ENCODE measurements around the gene FCN1. TPM values are rescaled to one million over a fixed set of nuclear protein-coding genes. Genes with fewer than 3 reads are reported as not detected.

The FCN1 gene
- polyA plus RNA-seq, 1 donor (not counting 4 experiments of a cell fraction or from before 2014, with no cell fraction given): not detected

DNA sequence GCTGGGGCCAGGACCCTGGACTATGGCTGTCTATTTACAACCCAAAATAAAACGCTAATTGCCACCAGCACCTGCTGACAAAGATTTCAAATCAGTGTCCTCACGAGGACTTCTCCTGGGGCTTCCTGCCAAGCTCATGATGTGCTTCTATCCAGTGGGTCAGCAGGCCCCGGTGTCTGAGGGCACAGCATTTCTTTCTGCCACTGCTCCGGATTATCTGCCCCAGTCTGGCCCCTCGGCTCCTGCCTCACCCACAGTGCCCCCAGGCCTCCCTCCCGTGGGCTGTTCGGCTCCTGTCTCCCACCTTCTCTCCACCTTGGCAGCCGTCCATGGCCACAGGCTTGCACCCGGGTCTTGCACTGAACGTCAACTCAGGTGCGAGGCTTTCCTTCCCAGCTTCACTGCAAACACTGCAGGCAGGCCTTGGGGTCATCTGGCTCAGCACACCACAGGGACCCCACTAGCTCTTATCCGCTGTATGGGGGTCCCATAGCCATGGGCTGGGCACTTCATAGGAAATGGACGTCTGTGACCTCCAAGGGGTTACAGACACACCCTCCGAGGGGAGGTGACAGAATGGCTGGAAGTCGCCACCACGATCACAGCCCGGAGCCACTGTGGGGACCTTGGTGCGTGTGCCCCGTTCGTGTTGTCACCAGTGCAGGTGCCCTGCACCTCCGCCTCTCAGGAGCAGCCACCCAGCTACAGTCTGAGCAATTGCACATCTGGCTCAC lies 43.8 kb upstream of the FCN1 start:
- no peak for DNase-seq (ENCODE audit: low read depth, low spot score)
- dilution Hi-C loops (cut with MboI; ENCODE audit: extremely low pct_ligation_motif_present, low sequenced_read_pairs): no loop called here

DNA sequence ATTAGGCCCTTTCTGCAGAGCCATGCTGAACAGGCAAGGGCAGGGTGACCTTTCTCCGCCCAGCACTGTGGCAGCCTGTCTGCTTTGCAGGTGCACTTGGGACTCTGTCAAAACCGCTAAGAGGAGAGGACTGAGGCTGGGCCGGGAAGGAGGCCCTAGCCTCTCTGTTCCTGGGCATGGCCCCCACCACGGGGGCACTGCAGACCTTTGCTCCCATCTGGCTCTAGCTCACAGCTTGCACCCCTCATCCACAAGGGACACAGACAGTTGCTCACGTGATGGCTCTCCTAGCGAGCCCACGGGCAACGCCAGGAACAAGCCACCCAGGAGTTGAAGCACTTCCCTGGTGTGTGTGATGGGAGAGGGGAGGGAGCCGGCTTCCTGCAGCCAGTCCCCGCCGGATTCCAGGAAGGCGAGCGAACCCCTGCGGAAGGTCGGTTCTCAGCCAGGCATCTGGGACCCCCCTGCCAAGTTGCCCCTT lies 43.0 kb upstream of the FCN1 start:
- dilution Hi-C loops (cut with MboI; ENCODE audit: extremely low pct_ligation_motif_present, low sequenced_read_pairs): no loop called here
- H4K20me1 ChIP-seq (ENCODE audit: control insufficient read depth, extremely low read depth, insufficient read depth, low read length): no peaks in the 10 kb centered on the region
- no peak overlapping the region for H3K4me2 ChIP-seq (ENCODE audit: control insufficient read depth, extremely low read depth, insufficient read depth, low read depth, low read length)
- no peaks in the 10 kb centered on the region for H3K79me2 ChIP-seq (ENCODE audit: control insufficient read depth, insufficient read depth, low read length)
- H3K36me3 ChIP-seq (ENCODE audit: control insufficient read depth in 2 of 2, extremely low read depth in 1 of 2, insufficient read depth in 2 of 2, low read length in 2 of 2): no peaks in the 10 kb centered on the region
- H3K9me1 ChIP-seq (ENCODE audit: control insufficient read depth, extremely low read depth, insufficient read depth, low read length): no peaks in the 10 kb centered on the region
- no peaks in the 10 kb centered on the region for H3K4me1 ChIP-seq (ENCODE audit: control insufficient read depth, extremely low read depth, insufficient read depth, low read length)
- TF ChIP-seq, protein P1, sequence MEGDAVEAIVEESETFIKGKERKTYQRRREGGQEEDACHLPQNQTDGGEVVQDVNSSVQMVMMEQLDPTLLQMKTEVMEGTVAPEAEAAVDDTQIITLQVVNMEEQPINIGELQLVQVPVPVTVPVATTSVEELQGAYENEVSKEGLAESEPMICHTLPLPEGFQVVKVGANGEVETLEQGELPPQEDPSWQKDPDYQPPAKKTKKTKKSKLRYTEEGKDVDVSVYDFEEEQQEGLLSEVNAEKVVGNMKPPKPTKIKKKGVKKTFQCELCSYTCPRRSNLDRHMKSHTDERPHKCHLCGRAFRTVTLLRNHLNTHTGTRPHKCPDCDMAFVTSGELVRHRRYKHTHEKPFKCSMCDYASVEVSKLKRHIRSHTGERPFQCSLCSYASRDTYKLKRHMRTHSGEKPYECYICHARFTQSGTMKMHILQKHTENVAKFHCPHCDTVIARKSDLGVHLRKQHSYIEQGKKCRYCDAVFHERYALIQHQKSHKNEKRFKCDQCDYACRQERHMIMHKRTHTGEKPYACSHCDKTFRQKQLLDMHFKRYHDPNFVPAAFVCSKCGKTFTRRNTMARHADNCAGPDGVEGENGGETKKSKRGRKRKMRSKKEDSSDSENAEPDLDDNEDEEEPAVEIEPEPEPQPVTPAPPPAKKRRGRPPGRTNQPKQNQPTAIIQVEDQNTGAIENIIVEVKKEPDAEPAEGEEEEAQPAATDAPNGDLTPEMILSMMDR (optimal IDR thresholded peaks at IDR 0.05 in 1 of 3, IDR thresholded peaks at IDR 0.05 in 1 of 3, conservative IDR thresholded peaks at IDR 0.05 in 1 of 3; ENCODE audit: extremely low read depth in 1 of 3, insufficient read depth in 2 of 3, low read length in 3 of 3): no peak
- no peak for TF ChIP-seq EZH2 (IDR thresholded peaks at IDR 0.05; ENCODE audit: low read length)
- H2AFZ ChIP-seq (ENCODE audit: control insufficient read depth, low read length): no peak overlapping the region
- H3K27me3 ChIP-seq (ENCODE audit: control insufficient read depth, extremely low read depth, insufficient read depth, low read length): no peaks in the 10 kb centered on the region
- no peak for DNase-seq (ENCODE audit: low read depth, low spot score)
- no peak for FAIRE-seq
- H3K9ac ChIP-seq (ENCODE audit: control insufficient read depth, extremely low read depth, insufficient read depth, low read length): no peak overlapping the region
- no peaks in the 10 kb centered on the region for H3K9me3 ChIP-seq (ENCODE audit: control insufficient read depth, low read depth, low read length)
- H3K4me3 ChIP-seq (ENCODE audit: control insufficient read depth in 2 of 3, extremely low read depth in 1 of 3, insufficient read depth in 2 of 3, low read depth in 1 of 3, low read length in 3 of 3): no peak overlapping the region
- H3K27ac ChIP-seq (ENCODE audit: control insufficient read depth, insufficient read depth, low read length): no peak overlapping the region

More for the DNA sequence above, 43.8 kb upstream of the FCN1 start:
- no peak overlapping the region for H3K9ac ChIP-seq (ENCODE audit: control insufficient read depth, extremely low read depth, insufficient read depth, low read length)
- no peak overlapping the region for H3K27ac ChIP-seq (ENCODE audit: control insufficient read depth, insufficient read depth, low read length)
- no peaks in the 10 kb centered on the region for H3K27me3 ChIP-seq (ENCODE audit: control insufficient read depth, extremely low read depth, insufficient read depth, low read length)
- no peaks in the 10 kb centered on the region for H3K9me3 ChIP-seq (ENCODE audit: control insufficient read depth, low read depth, low read length)
- FAIRE-seq: no peak
- no peak for TF ChIP-seq EZH2 (IDR thresholded peaks at IDR 0.05; ENCODE audit: low read length)
- TF ChIP-seq, protein P1 (optimal IDR thresholded peaks at IDR 0.05 in 1 of 3, IDR thresholded peaks at IDR 0.05 in 1 of 3, conservative IDR thresholded peaks at IDR 0.05 in 1 of 3; ENCODE audit: extremely low read depth in 1 of 3, insufficient read depth in 2 of 3, low read length in 3 of 3): no peak
- H3K4me1 ChIP-seq (ENCODE audit: control insufficient read depth, extremely low read depth, insufficient read depth, low read length): no peaks in the 10 kb centered on the region
- no peak overlapping the region for H3K4me2 ChIP-seq (ENCODE audit: control insufficient read depth, extremely low read depth, insufficient read depth, low read depth, low read length)
- H3K4me3 ChIP-seq (ENCODE audit: control insufficient read depth in 2 of 3, extremely low read depth in 1 of 3, insufficient read depth in 2 of 3, low read depth in 1 of 3, low read length in 3 of 3): no peak overlapping the region
- no peaks in the 10 kb centered on the region for H3K9me1 ChIP-seq (ENCODE audit: control insufficient read depth, extremely low read depth, insufficient read depth, low read length)
- no peak overlapping the region for H2AFZ ChIP-seq (ENCODE audit: control insufficient read depth, low read length)
- no peaks in the 10 kb centered on the region for H4K20me1 ChIP-seq (ENCODE audit: control insufficient read depth, extremely low read depth, insufficient read depth, low read length)
- no peaks in the 10 kb centered on the region for H3K36me3 ChIP-seq (ENCODE audit: control insufficient read depth in 2 of 2, extremely low read depth in 1 of 2, insufficient read depth in 2 of 2, low read length in 2 of 2)
- H3K79me2 ChIP-seq (ENCODE audit: control insufficient read depth, insufficient read depth, low read length): no peaks in the 10 kb centered on the region

Measured in keratinocyte (primary cell).